Transverse colon (tissue), 4 donors: ENCODE data around the gene NLRP12. TPM values are rescaled to one million over a fixed set of nuclear protein-coding genes. Genes with fewer than 3 reads are reported as not detected.

ENCODE experiments used
- DNase-seq: peaks from one replicate; pipeline ENCODE4 v3.0.0-alpha.2; 2019
- H3K27ac ChIP-seq, 4 donors: fragments of 200-600 bp; sonication (generic); 2 replicates each; pipeline ENCODE4 v1.5.1; 2016 to 2018; ENCODE audit warnings: inconsistent platforms in 4 of 4
- H3K27me3 ChIP-seq: fragments of 200-600 bp; sonication (generic); 2 replicates; pipeline ENCODE4 v1.5.1; 2017; ENCODE audit warnings: inconsistent platforms
- H3K36me3 ChIP-seq, 4 donors: fragments of 200-600 bp; sonication (generic); 2 replicates each; pipeline ENCODE4 v1.5.1; 2017 to 2019; ENCODE audit warnings: inconsistent platforms in 4 of 4
- H3K4me1 ChIP-seq, 4 donors: fragments of 200-600 bp; sonication (generic); 2 replicates each; pipeline ENCODE4 v1.5.1; 2017 to 2020; ENCODE audit warnings: inconsistent platforms in 4 of 4
- H3K4me3 ChIP-seq, 4 donors: fragments of 200-600 bp; sonication (generic); 1 replicate in 1 of 4; 2 replicates in 3 of 4; pipeline versions ENCODE4 v1.5.1 to v1.6.1; 2017 to 2019; ENCODE audit warnings: inconsistent platforms in 4 of 4
- H3K9me3 ChIP-seq, 2 donors: fragments of 200-600 bp; sonication (generic); 2 replicates each; pipeline ENCODE4 v1.5.1; 2017 to 2019; ENCODE audit warnings: inconsistent platforms in 2 of 2
- EP300 ChIP-seq: sonication (generic); formaldehyde crosslinking; IDR thresholded peaks from one replicate; pipeline ENCODE4 v1.6.1; 2017; ENCODE audit warnings: antibody characterized with exemption, low read depth
- POLR2A ChIP-seq: fragments of 450-650 bp; IDR thresholded peaks from one replicate; pipeline ENCODE4 v1.6.1; 2016; ENCODE audit warnings: antibody characterized with exemption, mild to moderate bottlenecking, moderate library complexity
- POLR2AphosphoS5 ChIP-seq, 3 donors: sonication (generic); formaldehyde crosslinking; IDR thresholded peaks; one replicate each; pipeline ENCODE4 v1.6.1; 2016; ENCODE audit warnings: antibody characterized with exemption in 3 of 3
- WGBS, 2 donors: methylation state at CpG; one replicate each; pipeline ENCODE4 v1.1.5; 2018; ENCODE audit warnings: low coverage in 1 of 2; 5-methylcytosine and 5-hydroxymethylcytosine counted together
- in situ Hi-C, 4 donors: fragments of 200-750 bp; cut with MboI; loops; one replicate each; pipeline versions ENCODE4 v1.15.0 to v1.15.1; 2017; ENCODE audit warnings: low sequenced_read_pairs in 3 of 4, low pct_ligation_motif_present in 1 of 4, low pct_unique_long_range_greater_than_20kb in 1 of 4
- intact Hi-C: fragments of 100-400 bp; cut with DNase I; formaldehyde crosslinking; loops from one replicate; pipeline ENCODE4 v1.15.1; 2023; ENCODE audit warnings: low total_unique reads
- total RNA-seq, 4 donors: library from RNA; depleted of rRNA; stranded (reverse); fragments of >200 nt; gene quantifications; one replicate each; pipeline ENCODE4 v1.1.0, GENCODE V29; 2016
- TF ChIP-seq, protein P1 (sequence below), 5 experiments: fragments of 200-600 bp in 3 of 5; fragments of 450-650 bp in 2 of 5; sonication (generic) in 3 of 5; IDR thresholded peaks; 1 replicate in 2 of 5; 2 replicates in 3 of 5; pipeline ENCODE4 v1.5.1; 2016 to 2017; ENCODE audit warnings: antibody characterized with exemption in 5 of 5, inconsistent platforms in 3 of 5, mild to moderate bottlenecking in 2 of 5, moderate library complexity in 1 of 5

NLRP12 gene
- total RNA-seq, 4 donors from 2014 or later: 0.16 TPM; not detected in 3

DNA sequence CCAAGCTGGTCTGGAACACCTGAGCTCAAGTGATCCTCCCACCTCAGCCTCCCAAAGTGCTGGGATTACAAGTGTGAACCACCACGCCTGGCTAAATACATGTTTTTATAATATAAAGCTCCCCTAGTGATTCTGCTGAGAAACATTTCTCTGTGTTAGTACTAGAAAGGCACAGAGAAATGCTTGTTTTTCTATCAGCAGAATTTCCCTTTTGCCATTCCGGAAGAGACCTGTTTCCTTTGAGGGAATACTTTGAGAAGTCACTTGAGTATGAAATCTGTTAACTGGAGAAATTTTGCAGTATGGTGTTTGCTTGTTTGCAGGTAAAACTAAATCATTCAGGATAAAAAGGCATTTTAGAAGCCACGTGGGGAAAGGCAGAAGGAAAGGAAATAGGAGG lies 4.4 kb upstream of the NLRP12 start:
- Histone ChIP-seq H3K4me3 (no peak overlapping the region), H3K27me3 (peaks cover 22% of the 10 kb centered on the region), H3K9me3 (no peaks in the 10 kb centered on the region), H3K4me1 (no peaks in the 10 kb centered on the region), H3K27ac (no peak overlapping the region), H3K36me3 (no peaks in the 10 kb centered on the region)
- DNase-seq: no peak
- in situ Hi-C loops: loop anchor here in 1 of 4 donors (10.0 kb wide), 1 partner anchor 216 kb away; no protein-coding TSS in a partner anchor
- WGBS, 2 donors: 53 to 56% methylated on average over 3 of the region's 3 CpGs
- TF ChIP-seq, protein P1, sequence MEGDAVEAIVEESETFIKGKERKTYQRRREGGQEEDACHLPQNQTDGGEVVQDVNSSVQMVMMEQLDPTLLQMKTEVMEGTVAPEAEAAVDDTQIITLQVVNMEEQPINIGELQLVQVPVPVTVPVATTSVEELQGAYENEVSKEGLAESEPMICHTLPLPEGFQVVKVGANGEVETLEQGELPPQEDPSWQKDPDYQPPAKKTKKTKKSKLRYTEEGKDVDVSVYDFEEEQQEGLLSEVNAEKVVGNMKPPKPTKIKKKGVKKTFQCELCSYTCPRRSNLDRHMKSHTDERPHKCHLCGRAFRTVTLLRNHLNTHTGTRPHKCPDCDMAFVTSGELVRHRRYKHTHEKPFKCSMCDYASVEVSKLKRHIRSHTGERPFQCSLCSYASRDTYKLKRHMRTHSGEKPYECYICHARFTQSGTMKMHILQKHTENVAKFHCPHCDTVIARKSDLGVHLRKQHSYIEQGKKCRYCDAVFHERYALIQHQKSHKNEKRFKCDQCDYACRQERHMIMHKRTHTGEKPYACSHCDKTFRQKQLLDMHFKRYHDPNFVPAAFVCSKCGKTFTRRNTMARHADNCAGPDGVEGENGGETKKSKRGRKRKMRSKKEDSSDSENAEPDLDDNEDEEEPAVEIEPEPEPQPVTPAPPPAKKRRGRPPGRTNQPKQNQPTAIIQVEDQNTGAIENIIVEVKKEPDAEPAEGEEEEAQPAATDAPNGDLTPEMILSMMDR (IDR thresholded peaks at IDR 0.05): no peak
- TF ChIP-seq POLR2A: no peak
- no peak for TF ChIP-seq EP300
- no peak for TF ChIP-seq POLR2AphosphoS5 (IDR thresholded peaks at IDR 0.05)
- intact Hi-C loops: no loop called here

DNA sequence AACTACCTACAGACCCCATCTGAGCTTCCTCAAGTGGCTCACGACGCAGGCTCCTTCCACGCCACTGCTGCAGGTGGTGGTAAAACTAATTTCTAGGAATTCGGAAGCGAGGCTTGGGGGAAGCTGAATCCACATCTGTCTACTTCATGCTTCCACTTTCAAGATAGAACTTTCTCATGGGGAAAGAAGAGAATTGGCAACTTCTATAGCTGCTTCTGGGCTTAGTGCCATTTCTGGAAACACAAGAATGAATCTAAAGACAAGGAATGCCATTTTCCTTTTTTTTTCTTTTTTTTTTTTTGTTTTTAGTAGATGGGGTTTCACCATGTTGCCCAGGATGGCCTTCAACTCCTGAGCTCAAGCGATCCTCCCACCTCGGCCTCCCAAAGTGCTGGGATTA lies 2.8 kb upstream of the NLRP12 start:
- no peak for DNase-seq
- Histone ChIP-seq H3K36me3 (no peaks in the 10 kb centered on the region), H3K4me3 (no peak overlapping the region), H3K27me3 (peaks cover 10% of the 10 kb centered on the region), H3K9me3 (no peaks in the 10 kb centered on the region), H3K4me1 (no peaks in the 10 kb centered on the region), H3K27ac (no peak overlapping the region)
- intact Hi-C loops: no loop called here
- no peak for TF ChIP-seq POLR2A
- no peak for TF ChIP-seq EP300
- TF ChIP-seq, protein P1 (IDR thresholded peaks at IDR 0.05): no peak
- no peak for TF ChIP-seq POLR2AphosphoS5 (IDR thresholded peaks at IDR 0.05)
- WGBS, 2 donors: 71 to 74% methylated on average over 2 to 7 of the region's 7 CpGs
- in situ Hi-C loops: loop anchor here in 1 of 4 donors (10.0 kb wide), 1 partner anchor 218 kb away; no protein-coding TSS in a partner anchor

DNA sequence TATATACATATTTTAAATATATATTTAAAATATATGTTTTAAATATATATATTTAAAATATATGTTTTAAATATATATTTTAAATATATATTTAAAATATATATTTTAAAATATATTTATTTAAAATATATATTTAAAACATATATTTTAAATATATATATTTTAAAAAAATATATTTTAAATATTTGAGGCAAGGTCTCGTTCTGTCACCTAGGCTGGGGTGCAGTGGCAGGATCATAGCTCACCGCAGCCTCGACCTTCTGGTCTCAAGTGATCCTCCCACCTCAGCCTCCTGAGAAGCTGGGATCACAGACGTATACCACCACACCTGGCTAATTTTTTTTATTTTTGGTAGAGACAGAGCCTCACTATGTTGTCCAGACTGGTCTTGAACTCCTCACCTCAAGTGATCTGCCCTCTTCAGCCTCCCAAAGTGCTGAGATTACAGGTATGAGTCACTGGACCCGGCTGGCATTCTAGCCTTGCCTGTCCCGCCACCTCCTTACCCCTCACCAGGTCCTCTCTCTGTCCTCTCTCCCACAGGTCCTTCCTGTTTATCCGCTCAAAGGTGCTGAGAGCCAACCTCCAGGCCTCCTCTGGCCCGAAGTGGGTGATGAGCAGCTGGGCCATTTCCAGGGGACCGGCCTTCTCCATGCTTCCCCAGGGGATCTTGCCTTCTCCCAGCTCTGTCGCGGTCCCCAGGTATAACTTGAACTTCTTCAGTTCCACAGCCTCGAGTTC lies 564 bp downstream of the NLRP12 start:
- Histone ChIP-seq H3K36me3 (no peaks in the 10 kb centered on the region), H3K27ac (no peak overlapping the region), H3K4me1 (no peaks in the 10 kb centered on the region), H3K27me3 (peaks cover 2% of the 10 kb centered on the region), H3K4me3 (no peak overlapping the region), H3K9me3 (no peaks in the 10 kb centered on the region)
- WGBS, 2 donors: 70 to 78% methylated on average over 4 to 12 of the region's 12 CpGs
- TF ChIP-seq, protein P1 (IDR thresholded peaks at IDR 0.05): no peak
- TF ChIP-seq EP300: no peak
- no peak for TF ChIP-seq POLR2AphosphoS5 (IDR thresholded peaks at IDR 0.05)
- no peak for TF ChIP-seq POLR2A
- no peak for DNase-seq
- intact Hi-C loops (no loop called here), in situ Hi-C loops (loop anchor here in 3 of 4 donors (10.0 to 25.0 kb wide), 2 partner anchors 214 to 221 kb away; no protein-coding TSS in a partner anchor)

DNA sequence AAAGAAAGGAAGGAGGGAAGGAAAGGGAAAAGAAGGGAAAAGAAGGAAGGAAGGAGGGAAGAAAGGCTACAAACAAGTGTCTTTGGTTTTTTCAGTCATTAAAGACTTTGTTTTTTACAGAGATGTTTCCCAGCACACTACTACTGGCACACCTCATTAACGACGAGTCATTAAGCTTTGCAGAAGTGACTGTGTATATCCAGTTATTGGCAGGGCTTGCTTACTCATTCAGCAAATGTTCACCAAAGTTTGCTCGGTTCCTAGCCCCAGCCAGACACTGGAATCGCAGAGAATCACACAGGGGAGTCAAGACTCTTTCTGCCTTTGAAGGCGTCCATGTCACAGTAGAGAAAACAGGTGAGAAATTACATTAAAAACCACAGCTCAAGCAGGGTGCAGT lies 4.3 kb downstream of the NLRP12 start:
- DNase-seq: no peak
- Histone ChIP-seq H3K36me3 (no peaks in the 10 kb centered on the region), H3K4me1 (no peaks in the 10 kb centered on the region), H3K27ac (no peak overlapping the region), H3K4me3 (no peak overlapping the region), H3K9me3 (no peaks in the 10 kb centered on the region), H3K27me3 (peaks cover 2% of the 10 kb centered on the region)
- in situ Hi-C loops: loop anchor here in 3 of 4 donors (10.0 to 25.0 kb wide), 2 partner anchors 217 to 225 kb away; no protein-coding TSS in a partner anchor
- 60 to 63% methylated on average over 4 to 5 of the region's 5 CpGs for WGBS, 2 donors
- intact Hi-C loops: no loop called here
- TF ChIP-seq POLR2AphosphoS5 (IDR thresholded peaks at IDR 0.05) (no peak), POLR2A (no peak), EP300 (no peak)
- TF ChIP-seq, protein P1 (IDR thresholded peaks at IDR 0.05): no peak
